IMR-90 (cell line): ENCODE results near the gene F10. TPM values are rescaled to one million over a fixed set of nuclear protein-coding genes. Genes with fewer than 3 reads are reported as not detected.

ENCODE experiments used
- ATAC-seq: fragments of 200-7000 bp; cut with Tn5 transposase; 2 replicates; pipeline ENCODE4 v1.9.1; 2020; ENCODE audit warnings: low read depth, mild to moderate bottlenecking, moderate library complexity
- BruUV-seq: library from RNA; stranded (reverse); fragments of 400-500 nt; replicated peaks from 2 replicates; lab custom pipeline; 2021; lab: Mats Ljungman, UMichigan
- CTCF ChIA-PET: fragments of 300-600 bp; formaldehyde crosslinking; extraction: SDS; loops from one replicate; lab custom pipeline; 2021; ENCODE audit warnings: antibody characterized with exemption; lab: Yijun Ruan, JAX
- POLR2A ChIA-PET: fragments of 300-600 bp; sonication (Branson Sonifier 250); formaldehyde crosslinking; loops from one replicate; lab custom pipeline; 2022; ENCODE audit warnings: antibody characterized with exemption; ENCODE audit not compliant: unreplicated experiment; lab: Charles Lee
- DNase-seq: peaks from one replicate; pipeline ENCODE4 v3.0.0; 2013
- H2AFZ ChIP-seq: replicated peaks from 2 replicates; pipeline ENCODE3; 2013; ENCODE audit warnings: low read length, mild to moderate bottlenecking; ENCODE audit not compliant: poor library complexity
- H2AK5ac ChIP-seq: 2 replicates; pipeline ENCODE4 v1.6.1; 2013; ENCODE audit warnings: low read depth, low read length, inconsistent platforms
- H2AK9ac ChIP-seq: replicated peaks from 2 replicates; pipeline ENCODE3; 2013; ENCODE audit warnings: mild to moderate bottlenecking, low read depth, low read length, moderate library complexity; ENCODE audit not compliant: poor library complexity
- H2BK120ac ChIP-seq: 2 replicates; pipeline ENCODE4 v1.6.1; 2013; ENCODE audit warnings: low read depth, low read length, inconsistent platforms
- H2BK15ac ChIP-seq: 3 replicates; pipeline ENCODE4 v1.6.1; 2013; ENCODE audit warnings: low read depth, low read length, inconsistent platforms
- H2BK20ac ChIP-seq: 2 replicates; pipeline ENCODE4 v1.6.1; 2013; ENCODE audit warnings: low read depth, mild to moderate bottlenecking, inconsistent platforms, low read length, moderate library complexity
- H2BK5ac ChIP-seq: 2 replicates; pipeline ENCODE4 v1.6.1; 2013; ENCODE audit warnings: mild to moderate bottlenecking, low read depth, low read length, inconsistent platforms; ENCODE audit not compliant: poor library complexity, severe bottlenecking
- H3K14ac ChIP-seq: replicated peaks from 2 replicates; pipeline ENCODE4 v1.6.1; 2013; ENCODE audit warnings: low read depth, low read length, inconsistent platforms
- H3K18ac ChIP-seq: 2 replicates; pipeline ENCODE4 v1.6.1; 2013; ENCODE audit warnings: low read depth, low read length, control low read depth
- H3K23ac ChIP-seq: 2 replicates; pipeline ENCODE4 v1.6.1; 2013; ENCODE audit warnings: low read depth, low read length, inconsistent platforms
- H3K27ac ChIP-seq: 2 replicates; pipeline ENCODE4 v1.5.1; 2013; ENCODE audit warnings: mild to moderate bottlenecking, control low read depth, low read length; ENCODE audit not compliant: insufficient read depth
- H3K27me3 ChIP-seq: 2 replicates; pipeline ENCODE4 v1.6.1; 2013; ENCODE audit warnings: low read length; ENCODE audit not compliant: control insufficient read depth, insufficient read depth
- H3K36me3 ChIP-seq: 2 replicates; pipeline ENCODE4 v1.6.1; 2013; ENCODE audit warnings: low read length, mixed read lengths; ENCODE audit not compliant: control insufficient read depth, insufficient read depth
- H3K4ac ChIP-seq: 2 replicates; pipeline ENCODE4 v1.6.1; 2013; ENCODE audit warnings: low read depth, low read length, inconsistent platforms
- H3K4me1 ChIP-seq: 2 replicates; pipeline ENCODE4 v1.6.1; 2013; ENCODE audit warnings: low read length, mixed read lengths; ENCODE audit not compliant: control insufficient read depth, insufficient read depth
- H3K4me2 ChIP-seq: 2 replicates; pipeline ENCODE4 v1.6.1; 2013; ENCODE audit warnings: low read depth, mild to moderate bottlenecking, control low read depth, low read length, moderate library complexity
- H3K4me3 ChIP-seq: 2 replicates; pipeline ENCODE4 v1.5.1; 2013; ENCODE audit warnings: low read depth, mild to moderate bottlenecking, control low read depth, low read length, moderate library complexity; ENCODE audit not compliant: insufficient read depth
- H3K56ac ChIP-seq: 2 replicates; pipeline ENCODE4 v1.6.1; 2013; ENCODE audit warnings: low read length, inconsistent platforms; ENCODE audit not compliant: insufficient read depth; ENCODE audit errors: extremely low read depth
- H3K79me1 ChIP-seq, 2 experiments: 2 replicates each; pipeline ENCODE4 v1.6.1; 2013; ENCODE audit warnings: low read length in 2 of 2, inconsistent platforms in 1 of 2, low read depth in 1 of 2
- H3K9ac ChIP-seq: 2 replicates; pipeline ENCODE4 v1.6.1; 2013; ENCODE audit warnings: low read depth, low read length, control low read depth
- H3K9me1 ChIP-seq: 2 replicates; pipeline ENCODE4 v1.6.1; 2013; ENCODE audit warnings: low read length, inconsistent platforms; ENCODE audit not compliant: insufficient read depth
- H3K9me3 ChIP-seq: 2 replicates; pipeline ENCODE4 v1.6.1; 2013; ENCODE audit warnings: low read length; ENCODE audit not compliant: control insufficient read depth, insufficient read depth
- H4K20me1 ChIP-seq: 2 replicates; pipeline ENCODE4 v1.6.1; 2013; ENCODE audit warnings: low read length, inconsistent platforms; ENCODE audit not compliant: insufficient read depth
- H4K5ac ChIP-seq: 2 replicates; pipeline ENCODE4 v1.6.1; 2013; ENCODE audit warnings: mild to moderate bottlenecking, low read depth, low read length, control low read depth
- H4K8ac ChIP-seq, 2 experiments: 2 replicates each; pipeline ENCODE4 v1.6.1; 2013; ENCODE audit warnings: low read depth in 2 of 2, low read length in 2 of 2, control low read depth in 1 of 2, inconsistent platforms in 1 of 2
- H4K91ac ChIP-seq: 2 replicates; pipeline ENCODE4 v1.6.1; 2013; ENCODE audit warnings: low read depth, low read length, inconsistent platforms; ENCODE audit not compliant: insufficient read depth
- BHLHE40 ChIP-seq: fragments of 150-350 bp; IDR thresholded peaks from 2 replicates; pipeline ENCODE4 v1.6.1; 2016; ENCODE audit warnings: mild to moderate bottlenecking, low read depth, low read length
- CEBPB ChIP-seq: IDR thresholded peaks from 2 replicates; pipeline ENCODE4 v1.6.1; 2012; ENCODE audit warnings: low read depth, low read length, improper control_type of control experiment
- CHD1 ChIP-seq: IDR thresholded peaks from 2 replicates; pipeline ENCODE4 v1.6.1; 2012; ENCODE audit warnings: low read depth, low read length, improper control_type of control experiment
- MAFK ChIP-seq: IDR thresholded peaks from 2 replicates; pipeline ENCODE4 v1.6.1; 2012; ENCODE audit warnings: low read depth, low read length, improper control_type of control experiment
- MAZ ChIP-seq: IDR thresholded peaks from 2 replicates; pipeline ENCODE4 v1.6.1; 2012; ENCODE audit warnings: low read depth, mild to moderate bottlenecking, low read length, improper control_type of control experiment, moderate library complexity, borderline replicate concordance
- NFE2L2 ChIP-seq: fragments of 150-350 bp; IDR thresholded peaks from 2 replicates; pipeline ENCODE4 v1.6.1; 2016; ENCODE audit warnings: low read depth, mild to moderate bottlenecking, low read length
- POLR2A ChIP-seq: IDR thresholded peaks from 2 replicates; pipeline ENCODE4 v1.6.1; 2012; ENCODE audit warnings: mild to moderate bottlenecking, low read depth, low read length
- RAD21 ChIP-seq: IDR thresholded peaks from 2 replicates; pipeline ENCODE4 v1.6.1; 2012; ENCODE audit warnings: low read length, improper control_type of control experiment
- RCOR1 ChIP-seq: IDR thresholded peaks from 2 replicates; pipeline ENCODE4 v1.6.1; 2012; ENCODE audit warnings: mild to moderate bottlenecking, low read length, improper control_type of control experiment; ENCODE audit not compliant: insufficient replicate concordance
- RFX5 ChIP-seq: IDR thresholded peaks from 2 replicates; pipeline ENCODE4 v1.8.0; 2012; ENCODE audit warnings: low read depth, mild to moderate bottlenecking, low read length, moderate library complexity
- SMC3 ChIP-seq: fragments of 150-350 bp; IDR thresholded peaks from 2 replicates; pipeline ENCODE4 v1.6.1; 2016; ENCODE audit warnings: low read depth, mild to moderate bottlenecking, antibody characterized with exemption, low read length, moderate library complexity
- WGBS, 2 experiments: methylation state at CpG; one replicate each; pipeline versions ENCODE4 v1.1.5 to v1.1.7; 2013; ENCODE audit warnings: missing lambda C conversion rate in 2 of 2; ENCODE audit not compliant: insufficient read length in 1 of 2; ENCODE audit errors: extremely low coverage in 2 of 2; 5-methylcytosine and 5-hydroxymethylcytosine counted together
- dilution Hi-C: fragments of 300-500 bp; cut with HindIII; formaldehyde crosslinking; loops from one replicate; pipeline ENCODE4 v1.14.3; 2018; ENCODE audit warnings: low sequenced_read_pairs; ENCODE audit not compliant: unreplicated experiment
- in situ Hi-C: fragments of 300-500 bp; cut with MboI; formaldehyde crosslinking; loops from 3 replicates; pipeline ENCODE4 v1.14.3; 2019; ENCODE audit warnings: low sequenced_read_pairs, inconsistent platforms, mixed read lengths
- intact Hi-C: fragments of 100-400 bp; cut with micrococcal nuclease; formaldehyde crosslinking; loops from 2 replicates; pipeline ENCODE4 v1.10.0; 2022
- polyA plus RNA-seq, 3 experiments: library from polyadenylated mRNA; depleted of rRNA; stranded (reverse); fragments of >200 nt; gene quantifications; 2 replicates each; pipeline ENCODE4 v1.2.3, GENCODE V29; 2012; ENCODE audit warnings: low replicate concordance in 1 of 3
- total RNA-seq: library from RNA; depleted of rRNA; stranded (reverse); fragments of >200 nt; gene quantifications from 2 replicates; pipeline ENCODE4 v1.2.3, GENCODE V29; 2012
- TF ChIP-seq, protein P1 (sequence below): conservative IDR thresholded peaks from 2 replicates; pipeline ENCODE4 v1.5.1; 2012; ENCODE audit warnings: mild to moderate bottlenecking, low read depth, low read length, improper control_type of control experiment
- TF ChIP-seq, protein P2 (sequence below): fragments of 150-350 bp; IDR thresholded peaks from 2 replicates; pipeline ENCODE4 v1.6.1; 2016; ENCODE audit warnings: low read depth, mild to moderate bottlenecking, low read length, moderate library complexity, borderline replicate concordance

The F10 gene
- total and polyA plus RNA-seq, 2 of the 4 experiments (the other 2 are of a cell fraction): 9.1 to 19.5 TPM

DNA sequence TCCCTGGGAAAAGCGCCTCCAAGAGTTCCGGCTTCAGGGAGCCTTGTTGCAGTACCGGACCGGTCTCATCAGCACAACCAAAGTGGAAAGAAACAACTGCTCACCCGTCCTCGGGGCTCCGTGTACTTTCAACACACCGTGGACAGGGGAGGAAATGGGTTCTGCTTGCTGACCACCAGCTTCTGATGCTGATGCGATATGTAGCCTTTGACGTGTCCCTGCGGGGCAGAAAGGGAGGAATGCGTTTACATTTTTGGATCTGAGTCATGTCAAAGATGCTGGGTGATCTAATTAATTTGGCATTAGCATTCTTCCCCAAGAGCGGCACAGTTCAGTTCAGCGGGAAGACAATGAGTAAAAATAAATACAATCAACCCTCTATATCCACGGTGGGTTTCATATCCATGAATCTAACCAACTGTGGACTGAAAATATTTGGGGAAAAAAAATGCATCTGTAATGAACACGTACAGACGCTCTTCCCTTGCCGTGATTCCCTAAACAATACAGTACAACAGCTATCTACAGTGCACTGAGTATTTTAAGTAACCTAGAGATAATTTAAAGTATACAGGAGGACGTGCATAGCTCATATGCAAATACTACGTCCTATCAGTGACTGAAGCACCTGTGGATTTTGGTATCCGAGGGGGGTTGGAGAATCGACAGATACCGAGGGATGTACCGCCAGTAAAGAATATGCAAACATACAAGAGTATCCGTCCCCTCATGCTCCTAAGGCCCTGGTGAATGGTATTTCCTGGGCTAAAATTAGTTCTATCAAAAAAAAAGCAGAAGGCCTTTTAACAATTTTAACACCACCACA, 55.7 kb downstream of the F10 start:
- POLR2A ChIA-PET: interaction anchor here (1.2 kb wide), 1 partner anchor 29 kb away, joined by 3 read pairs; no protein-coding TSS in a partner anchor
- peak overlapping the region; percentile 100 for H3K56ac ChIP-seq
- CTCF ChIA-PET: interaction anchor here (0.6 kb wide), 2 partner anchors 10 to 320 kb away, joined by 3 to 4 read pairs; no protein-coding TSS in a partner anchor
- H3K9me3 ChIP-seq: no peaks in the 10 kb centered on the region
- intact Hi-C loops (loop anchor here (1.0 to 2.0 kb wide), 3 partner anchors 9 to 39 kb away; partner anchors contain the start of genes CUL4A and PCID2), dilution Hi-C loops (no loop called here), in situ Hi-C loops (no loop called here)
- H3K14ac ChIP-seq: peak overlapping the region; percentile 99
- peaks cover 48% of the 10 kb centered on the region for H3K36me3 ChIP-seq
- peak overlapping the region; percentile 31; the same call in 1 of the 2 replicates for H3K4me3 ChIP-seq
- H3K23ac ChIP-seq: peak overlapping the region; percentile 99
- ATAC-seq (peak; percentile 90), DNase-seq (peak; percentile 99)
- peak overlapping the region; percentile 99 for H4K5ac ChIP-seq
- H2AK5ac ChIP-seq: peak overlapping the region; percentile 99
- peak overlapping the region; percentile 99 for H4K91ac ChIP-seq
- H2BK20ac ChIP-seq: peak overlapping the region; percentile 98
- H2BK15ac ChIP-seq: peak overlapping the region; percentile 99
- peak overlapping the region; percentile 99 for H3K4ac ChIP-seq
- peak overlapping the region; percentile 100 for H2BK5ac ChIP-seq
- peaks cover 18% of the 10 kb centered on the region for H3K4me1 ChIP-seq
- peak overlapping the region; percentile 87 for H2AK9ac ChIP-seq
- H3K27me3 ChIP-seq: no peaks in the 10 kb centered on the region
- H3K27ac ChIP-seq: peak overlapping the region; percentile 98
- no peaks in the 10 kb centered on the region for H4K20me1 ChIP-seq
- peak overlapping the region; percentile 100 for H3K18ac ChIP-seq
- BruUV-seq: no TSS peak
- H2AFZ ChIP-seq: peak overlapping the region; percentile 25
- peaks cover 13% of the 10 kb centered on the region for H3K9me1 ChIP-seq
- peak overlapping the region; percentile 85 for H3K9ac ChIP-seq
- H3K79me1 ChIP-seq: peaks cover 17 to 55% of the 10 kb centered on the region in 2 experiments; a peak in 3 of 4 replicates
- H2BK120ac ChIP-seq: peak overlapping the region; percentile 99
- peak overlapping the region; percentile 69 for H3K4me2 ChIP-seq
- peak overlapping the region; percentile 94 to 98 for H4K8ac ChIP-seq
- no CpG with 5 or more reads among the region's 25 CpGs for WGBS, 2 experiments
- TF ChIP-seq RFX5: no peak
- TF ChIP-seq RCOR1: peak; percentile 75
- TF ChIP-seq, protein P1, sequence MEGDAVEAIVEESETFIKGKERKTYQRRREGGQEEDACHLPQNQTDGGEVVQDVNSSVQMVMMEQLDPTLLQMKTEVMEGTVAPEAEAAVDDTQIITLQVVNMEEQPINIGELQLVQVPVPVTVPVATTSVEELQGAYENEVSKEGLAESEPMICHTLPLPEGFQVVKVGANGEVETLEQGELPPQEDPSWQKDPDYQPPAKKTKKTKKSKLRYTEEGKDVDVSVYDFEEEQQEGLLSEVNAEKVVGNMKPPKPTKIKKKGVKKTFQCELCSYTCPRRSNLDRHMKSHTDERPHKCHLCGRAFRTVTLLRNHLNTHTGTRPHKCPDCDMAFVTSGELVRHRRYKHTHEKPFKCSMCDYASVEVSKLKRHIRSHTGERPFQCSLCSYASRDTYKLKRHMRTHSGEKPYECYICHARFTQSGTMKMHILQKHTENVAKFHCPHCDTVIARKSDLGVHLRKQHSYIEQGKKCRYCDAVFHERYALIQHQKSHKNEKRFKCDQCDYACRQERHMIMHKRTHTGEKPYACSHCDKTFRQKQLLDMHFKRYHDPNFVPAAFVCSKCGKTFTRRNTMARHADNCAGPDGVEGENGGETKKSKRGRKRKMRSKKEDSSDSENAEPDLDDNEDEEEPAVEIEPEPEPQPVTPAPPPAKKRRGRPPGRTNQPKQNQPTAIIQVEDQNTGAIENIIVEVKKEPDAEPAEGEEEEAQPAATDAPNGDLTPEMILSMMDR: no peak
- TF ChIP-seq CHD1: 0 out of 2 replicates have a peak, but pooled peaks have one; percentile 73
- peak; percentile 96 for TF ChIP-seq POLR2A
- TF ChIP-seq NFE2L2: no peak
- TF ChIP-seq BHLHE40: peak; percentile 68
- TF ChIP-seq RAD21: peak; percentile 38; the same call in 1 of the 2 replicates
- no peak; the same call in 1 of the 2 replicates for TF ChIP-seq SMC3
- TF ChIP-seq MAFK: peak; percentile 57; the same call in 1 of the 2 replicates
- TF ChIP-seq MAZ: peak; percentile 28; the same call in 1 of the 2 replicates
- TF ChIP-seq, protein P2, sequence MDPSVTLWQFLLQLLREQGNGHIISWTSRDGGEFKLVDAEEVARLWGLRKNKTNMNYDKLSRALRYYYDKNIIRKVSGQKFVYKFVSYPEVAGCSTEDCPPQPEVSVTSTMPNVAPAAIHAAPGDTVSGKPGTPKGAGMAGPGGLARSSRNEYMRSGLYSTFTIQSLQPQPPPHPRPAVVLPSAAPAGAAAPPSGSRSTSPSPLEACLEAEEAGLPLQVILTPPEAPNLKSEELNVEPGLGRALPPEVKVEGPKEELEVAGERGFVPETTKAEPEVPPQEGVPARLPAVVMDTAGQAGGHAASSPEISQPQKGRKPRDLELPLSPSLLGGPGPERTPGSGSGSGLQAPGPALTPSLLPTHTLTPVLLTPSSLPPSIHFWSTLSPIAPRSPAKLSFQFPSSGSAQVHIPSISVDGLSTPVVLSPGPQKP: no peak
- peak; percentile 65 for TF ChIP-seq CEBPB
